ENCODE data around the gene ADGRL2. TPM values are rescaled to one million over a fixed set of nuclear protein-coding genes. Genes with fewer than 3 reads are reported as not detected.

Gene ADGRL2
- 100 to 1,000 TPM in 2 of 6 donors, 10 to 100 TPM in 4; 21.0 to 133 (median 84.0) TPM for total RNA-seq

GRCh38 chr1:81800695-81801650 is at the start of gene ADGRL2:
Gene ADGRL2, plus strand, starts transcription at chr1:81800934. Its CDS starts 36,051 bp downstream, at chr1:81836985.
- Histone ChIP-seq H3K4me1 (peaks cover 0 to 22% (median 4%) of the 10 kb centered on the region in 4 donors), H3K9me3 (no peaks in the 10 kb centered on the region), H3K27me3 (peaks cover 0 to 9% (median 4%) of the 10 kb centered on the region in 4 donors), H3K4me3 (peak within 1 kb of the TSS; percentile 56 to 79 (median 74)), H3K27ac (peak within 1 kb of the TSS; percentile 94 to 98 (median 97)), H3K36me3 (no peaks in the 10 kb centered on the region)
- peak; percentile 62 to 87 for DNase-seq
- 4 to 6% methylated on average over 26 to 47 of the region's 81 CpGs for WGBS, 2 donors
- ATAC-seq (ENCODE audit: low FRiP score in 2 of 2) = peak; percentile 91
- TF ChIP-seq EP300 (IDR thresholded peaks at IDR 0.05) = peak in 1 of 4 donors; percentile 16
- peak; percentile 44 to 90 for TF ChIP-seq POLR2AphosphoS5 (IDR thresholded peaks at IDR 0.05)
- TF ChIP-seq CTCF (IDR thresholded peaks at IDR 0.05) = no peak
- TF ChIP-seq POLR2A (IDR thresholded peaks at IDR 0.05) = peak in 3 of 4 donors; percentile 49 to 70 (median 62)

- WGBS, 2 donors = 74 to 75% methylated on average over 2 of the region's 2 CpGs
- ATAC-seq (ENCODE audit: low FRiP score in 2 of 2) (no peak), DNase-seq (no peak)
- H3K4me3 ChIP-seq = no peak overlapping the region
- no peaks in the 10 kb centered on the region for H3K9me3 ChIP-seq
- H3K36me3 ChIP-seq = no peaks in the 10 kb centered on the region
- H3K27me3 ChIP-seq = no peaks in the 10 kb centered on the region
- H3K4me1 ChIP-seq = no peaks in the 10 kb centered on the region
- TF ChIP-seq CTCF (IDR thresholded peaks at IDR 0.05) (no peak), POLR2A (IDR thresholded peaks at IDR 0.05) (no peak), POLR2AphosphoS5 (IDR thresholded peaks at IDR 0.05) (no peak), EP300 (IDR thresholded peaks at IDR 0.05) (no peak)
- H3K27ac ChIP-seq = no peak overlapping the region
These were observed 47.9 kb upstream of the ADGRL2 start for GRCh38 chr1:81752840-81753239.

GRCh38 chr1:81754424-81754823 is 46.3 kb upstream of the ADGRL2 start:
- no peaks in the 10 kb centered on the region for H3K36me3 ChIP-seq
- no peak for DNase-seq
- TF ChIP-seq CTCF (IDR thresholded peaks at IDR 0.05) = no peak
- no peak for TF ChIP-seq POLR2A (IDR thresholded peaks at IDR 0.05)
- no peak for TF ChIP-seq POLR2AphosphoS5 (IDR thresholded peaks at IDR 0.05)
- no peak for TF ChIP-seq EP300 (IDR thresholded peaks at IDR 0.05)

GRCh38 chr1:81756872-81757271 is 43.9 kb upstream of the ADGRL2 start:
- TF ChIP-seq POLR2AphosphoS5 (IDR thresholded peaks at IDR 0.05) = no peak
- no peak for TF ChIP-seq POLR2A (IDR thresholded peaks at IDR 0.05)
- TF ChIP-seq EP300 (IDR thresholded peaks at IDR 0.05) = no peak
- no peak for TF ChIP-seq CTCF (IDR thresholded peaks at IDR 0.05)
- no peak overlapping the region for H3K27ac ChIP-seq
- 56 to 58% methylated on average over 2 of the region's 2 CpGs for WGBS, 2 donors
- no peaks in the 10 kb centered on the region for H3K27me3 ChIP-seq
- ATAC-seq (ENCODE audit: low FRiP score in 2 of 2) = no peak
- peaks cover 0 to 10% (median 1%) of the 10 kb centered on the region in 4 donors for H3K4me1 ChIP-seq
- H3K9me3 ChIP-seq = no peaks in the 10 kb centered on the region
- H3K4me3 ChIP-seq = no peak overlapping the region
- no peak for DNase-seq
- no peaks in the 10 kb centered on the region for H3K36me3 ChIP-seq

More at GRCh38 chr1:81754424-81754823, 46.3 kb upstream of the ADGRL2 start:
- Histone ChIP-seq H3K4me1 (peaks cover 0 to 3% (median under 1%) of the 10 kb centered on the region in 4 donors), H3K27me3 (no peaks in the 10 kb centered on the region), H3K4me3 (no peak overlapping the region), H3K9me3 (no peaks in the 10 kb centered on the region), H3K27ac (no peak overlapping the region)
- ATAC-seq (ENCODE audit: low FRiP score in 2 of 2) = no peak
